ENCODE results near the gene GOLGA7B.
A peak's percentile ranks its signal among the peaks of the same experiment; 100 is the strongest.
"Not testable (repeated sequence)": the region's sequence is repeated elsewhere in the genome, so short reads cannot be mapped to it uniquely, and the experiment has no call there.

Gene GOLGA7B

DNA sequence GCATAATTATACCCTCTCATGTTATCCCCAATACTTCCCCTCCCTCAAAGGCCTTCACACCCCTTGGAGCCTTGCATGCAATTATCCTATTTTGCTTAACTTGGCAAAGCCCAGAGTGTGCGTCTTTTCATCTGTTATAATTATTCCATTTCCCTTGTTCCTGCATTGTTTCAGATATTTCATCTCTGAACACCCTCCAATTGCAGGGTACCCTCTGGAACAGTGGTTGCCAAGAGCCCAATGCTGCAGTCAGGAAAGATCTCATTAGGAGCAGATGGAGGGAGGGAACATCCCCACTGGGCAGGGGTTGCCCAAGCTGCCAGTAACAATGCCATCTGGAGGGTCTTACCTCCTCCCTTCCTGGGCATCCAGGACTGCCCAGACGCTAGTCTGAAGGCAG, 18.4 kb upstream of the GOLGA7B start:
- DNase-seq (ENCODE audit: low spot score): no peak

DNA sequence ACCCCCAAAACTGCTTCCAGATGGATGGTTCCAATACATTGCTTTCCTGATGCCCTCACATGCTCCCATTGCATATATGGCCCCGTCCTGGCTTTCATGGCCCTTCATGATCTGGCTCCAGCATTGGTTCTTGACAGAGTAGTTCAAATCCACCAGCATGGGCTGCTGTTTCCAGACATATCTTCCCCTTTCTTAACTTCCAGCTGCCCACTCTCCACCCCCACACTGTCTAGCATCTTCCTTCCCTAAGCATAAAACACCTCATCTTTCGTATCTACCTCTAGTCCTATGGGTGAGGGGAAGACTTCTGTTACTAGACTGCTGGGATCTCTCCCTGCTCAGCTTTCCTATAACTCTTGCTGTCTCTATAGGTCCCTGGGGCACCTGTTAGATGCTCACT, 13.2 kb upstream of the GOLGA7B start:
- no peak for DNase-seq (ENCODE audit: low spot score)

DNA sequence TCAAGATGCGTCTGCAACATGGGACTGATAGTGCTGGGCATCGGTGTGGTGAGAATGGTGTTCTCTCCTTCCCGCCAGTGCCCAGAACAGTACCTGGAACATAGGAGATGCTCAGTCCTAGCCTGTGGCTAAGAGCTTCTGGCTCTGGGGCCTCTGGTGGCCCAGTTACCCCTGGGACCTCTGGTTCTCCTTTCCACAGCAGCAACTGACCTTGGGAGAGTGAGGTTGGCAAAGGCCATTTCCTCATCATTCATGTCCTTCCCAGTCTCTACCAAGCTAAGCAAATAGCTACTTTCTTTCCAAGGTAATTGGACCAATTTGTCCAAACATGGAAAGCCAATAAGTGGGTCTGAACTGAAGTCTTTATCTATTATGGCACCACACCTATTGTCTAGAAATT, 11.6 kb upstream of the GOLGA7B start:
- no peak for DNase-seq (ENCODE audit: low spot score)

DNA sequence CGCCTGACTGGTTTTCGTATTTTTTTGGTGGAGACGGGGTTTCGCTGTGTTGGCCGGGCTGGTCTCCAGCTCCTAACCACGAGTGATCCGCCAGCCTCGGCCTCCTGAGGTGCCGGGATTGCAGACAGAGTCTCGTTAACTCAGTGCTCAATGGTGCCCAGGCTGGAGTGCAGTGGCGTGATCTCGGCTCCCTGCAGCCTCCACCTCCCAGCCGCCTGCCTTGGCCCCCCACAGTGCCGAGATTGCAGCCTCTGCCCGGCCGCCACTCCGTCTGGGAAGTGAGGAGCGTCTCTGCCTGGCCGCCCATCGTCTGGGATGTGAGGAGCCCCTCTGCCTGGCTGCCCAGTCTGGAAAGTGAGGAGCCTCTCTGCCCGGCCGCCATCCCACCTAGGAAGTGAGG, 8.5 kb upstream of the GOLGA7B start:
- not testable (repeated sequence) for DNase-seq (ENCODE audit: low spot score)

DNA sequence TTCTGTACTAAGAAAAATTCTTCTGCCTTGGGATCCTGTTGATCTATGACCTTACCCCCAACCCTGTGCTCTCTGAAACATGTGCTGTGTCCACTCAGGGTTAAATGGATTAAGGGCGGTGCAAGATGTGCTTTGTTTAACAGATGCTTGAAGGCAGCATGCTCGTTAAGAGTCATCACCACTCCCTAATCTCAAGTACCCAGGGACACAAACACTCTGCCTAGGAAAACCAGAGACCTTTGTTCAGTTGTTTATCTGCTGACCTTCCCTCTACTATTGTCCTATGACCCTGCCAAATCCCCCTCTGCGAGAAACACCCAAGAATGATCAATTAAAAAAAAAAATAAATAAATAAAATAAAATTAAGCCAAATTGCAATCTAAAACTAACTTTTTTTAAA, 7.5 kb upstream of the GOLGA7B start:
- DNase-seq (ENCODE audit: low spot score): not testable (repeated sequence)

DNA sequence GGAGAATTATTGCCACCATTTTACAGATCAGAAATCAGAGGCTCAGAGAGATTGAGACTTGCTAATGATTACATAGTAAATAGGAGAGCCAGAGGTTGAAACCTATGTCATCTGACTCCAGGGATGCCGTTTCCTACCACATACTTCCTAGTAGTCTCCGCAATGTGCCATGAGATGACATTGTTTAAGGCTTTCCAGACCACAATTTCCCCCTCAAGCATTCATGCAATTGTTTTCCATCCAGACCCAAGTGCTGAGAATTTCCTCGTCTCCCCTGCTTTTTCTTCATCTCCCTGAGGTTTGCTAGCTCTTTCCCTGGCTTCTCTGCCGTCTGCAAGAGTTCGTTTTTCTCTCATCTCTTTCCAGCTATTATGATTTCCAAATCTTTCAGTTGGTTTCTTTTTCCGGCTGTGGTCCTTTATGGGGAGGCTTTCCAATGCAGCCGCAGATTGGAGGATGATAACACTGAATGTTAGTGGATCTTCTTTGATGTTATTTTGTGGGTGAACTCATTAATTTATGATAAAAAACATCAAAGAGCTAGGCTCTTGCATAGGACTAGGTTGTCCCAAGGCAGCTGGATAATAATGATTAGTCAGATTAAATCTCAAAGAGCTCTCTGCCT, 6.9 kb upstream of the GOLGA7B start:
- no peak for DNase-seq (ENCODE audit: low spot score)

DNA sequence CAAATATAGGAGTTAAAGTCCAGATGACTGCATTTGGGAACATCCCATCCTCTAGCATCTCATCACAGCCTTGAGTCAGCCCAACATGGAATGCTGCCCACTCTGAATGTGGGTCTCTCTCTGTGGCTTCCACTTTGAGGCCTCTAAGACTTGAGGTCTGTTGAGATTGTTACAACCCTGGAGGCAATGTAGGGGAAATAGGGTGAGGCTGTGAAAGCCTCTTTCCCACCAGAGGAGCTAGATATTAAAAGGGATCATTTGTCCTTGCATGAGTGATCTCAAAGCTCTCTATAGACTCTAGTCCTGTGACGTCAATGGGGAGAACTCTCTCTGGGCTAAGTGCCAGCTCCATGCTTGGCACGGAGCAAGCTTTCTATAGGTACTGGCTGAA, 6.4 kb upstream of the GOLGA7B start:
- no peak for DNase-seq (ENCODE audit: low spot score)

DNA sequence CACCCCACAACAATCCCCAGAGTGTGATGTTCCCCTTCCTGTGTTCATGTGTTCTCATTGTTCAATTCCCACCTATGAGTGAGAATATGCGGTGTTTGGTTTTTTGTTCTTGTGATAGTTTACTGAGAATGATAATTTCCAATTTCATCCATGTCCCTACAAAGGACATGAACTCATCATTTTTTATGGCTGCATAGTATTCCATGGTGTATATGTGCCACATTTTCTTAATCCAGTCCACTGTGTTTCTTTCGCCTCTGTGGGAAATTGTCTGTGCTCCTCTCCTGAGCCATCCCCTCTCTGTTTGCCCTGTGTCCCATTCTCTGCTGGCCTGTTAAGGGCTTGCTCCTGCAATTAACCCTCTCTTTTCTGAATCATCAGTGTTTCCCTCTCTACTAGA, 5.7 kb upstream of the GOLGA7B start:
- not testable (repeated sequence) for DNase-seq (ENCODE audit: low spot score)

DNA sequence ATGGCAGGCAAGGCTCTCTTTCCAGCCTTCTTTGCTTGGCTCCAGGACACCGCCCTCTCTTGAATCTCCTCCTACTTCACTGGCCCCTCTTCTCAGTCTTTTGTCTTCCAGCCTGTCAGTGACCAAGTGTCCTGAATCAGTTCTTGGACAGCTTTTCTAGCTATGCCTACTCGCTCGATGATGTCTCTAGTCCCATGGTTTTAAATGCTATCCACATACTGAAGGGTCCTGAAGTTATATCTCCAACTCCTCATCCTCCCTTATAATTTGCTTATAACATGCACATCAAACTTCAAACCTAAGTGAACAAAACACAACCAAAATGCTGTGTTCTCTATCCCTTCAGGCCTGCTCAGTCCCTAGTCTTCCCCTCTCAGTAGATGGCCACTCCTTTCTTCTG, 5.0 kb upstream of the GOLGA7B start:
- no peak for DNase-seq (ENCODE audit: low spot score)

DNA sequence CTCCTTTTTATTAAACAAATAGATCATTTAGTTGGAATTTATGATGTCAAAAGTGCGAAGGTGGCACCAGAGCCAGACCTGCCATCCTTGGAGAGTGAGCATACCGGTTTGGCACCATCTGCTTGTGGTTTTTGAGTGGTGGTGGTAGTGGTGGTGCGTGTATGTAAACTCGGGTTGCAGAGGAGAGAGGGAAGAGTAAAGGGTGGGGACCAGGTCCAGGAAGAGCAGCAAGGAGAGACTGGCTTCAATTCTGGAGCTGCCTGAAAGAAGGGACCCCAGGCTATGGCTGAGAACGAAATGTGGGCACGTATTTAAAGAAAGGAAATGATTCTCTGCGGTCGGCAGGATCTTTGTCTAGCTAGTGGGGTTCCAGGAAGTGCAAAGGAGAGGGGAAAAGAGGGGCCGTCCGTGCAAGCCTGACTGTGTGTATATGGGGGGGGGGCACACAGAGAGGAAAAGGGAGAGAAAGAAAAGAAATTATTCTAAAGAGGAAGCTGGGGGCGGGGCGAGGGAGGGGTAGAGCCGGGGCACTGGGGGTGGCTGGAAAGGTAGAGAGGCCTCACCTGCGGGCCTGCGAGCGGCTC, 448 bp upstream of the GOLGA7B start:
- DNase-seq (ENCODE audit: low spot score): no peak

DNA sequence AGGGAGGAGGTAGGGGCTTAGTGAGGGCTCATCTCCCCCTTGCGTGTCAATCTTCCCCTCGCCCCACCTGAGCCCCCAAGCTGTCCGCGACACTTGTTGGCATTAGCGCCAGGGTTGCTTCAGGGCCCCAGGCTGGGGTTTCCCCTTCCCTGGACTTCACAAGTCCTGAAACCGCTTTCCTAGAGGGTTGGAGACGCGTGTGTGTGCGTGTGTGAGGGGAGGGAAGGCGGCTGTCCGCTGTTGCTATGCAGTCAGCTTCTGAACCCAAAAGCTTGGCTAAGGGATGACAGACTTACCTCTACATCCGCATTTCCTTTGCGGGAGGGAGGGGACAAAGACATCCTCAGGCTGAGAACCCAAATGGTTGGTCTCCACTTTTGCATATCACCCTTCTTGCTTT, 803 bp downstream of the GOLGA7B start:
- DNase-seq (ENCODE audit: low spot score): no peak

DNA sequence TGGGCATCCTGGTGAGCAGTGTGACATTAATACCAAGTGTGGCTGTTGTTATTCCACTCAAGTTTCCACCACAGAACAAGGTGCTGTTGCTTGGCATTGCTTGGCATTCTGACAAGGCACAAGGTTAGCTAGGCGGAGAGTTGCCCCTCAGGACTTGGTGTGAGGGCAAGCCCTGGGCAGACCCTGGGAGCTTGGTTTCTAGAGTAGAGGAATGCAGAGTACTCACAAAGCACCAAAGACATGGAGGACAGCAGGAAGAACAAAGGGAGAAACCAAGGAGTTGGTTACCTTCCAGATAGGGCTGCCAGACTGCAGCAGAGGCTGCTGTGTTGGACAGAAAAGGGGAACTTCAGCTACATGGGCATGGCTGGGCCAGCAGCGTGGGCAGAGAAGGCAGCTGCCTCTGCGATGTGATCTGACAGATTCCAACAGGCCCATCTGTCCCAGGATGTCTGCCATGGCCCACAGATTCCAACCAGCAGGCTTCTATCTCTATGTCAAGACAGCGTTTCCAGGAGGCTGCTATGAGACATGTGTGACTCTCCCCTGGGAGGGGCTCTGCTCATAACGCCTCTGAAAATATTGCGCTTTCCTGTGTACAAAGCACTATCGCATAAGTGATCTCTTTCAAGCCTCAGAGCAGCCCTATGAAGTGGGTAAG, 1.8 kb downstream of the GOLGA7B start:
- DNase-seq (ENCODE audit: low spot score): no peak

DNA sequence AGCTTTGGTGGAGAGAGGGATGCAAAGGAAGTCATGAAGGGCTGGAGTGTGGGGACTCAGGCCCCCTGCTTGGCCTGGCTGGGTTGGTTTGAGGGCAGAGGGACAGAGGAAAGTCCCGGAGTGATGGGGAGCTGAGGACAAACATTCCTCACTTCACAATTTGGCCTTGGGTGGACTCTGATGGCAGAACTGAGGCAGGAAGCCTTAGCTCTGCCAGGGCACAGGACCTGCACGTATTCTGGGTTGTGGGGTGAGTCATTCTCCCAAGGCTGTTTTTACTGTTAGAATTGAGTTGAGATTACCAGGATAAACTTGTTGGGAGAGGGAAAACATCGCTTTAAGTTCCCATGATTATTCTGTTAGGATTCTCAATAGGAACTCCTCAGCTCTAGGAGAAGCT, 2.6 kb downstream of the GOLGA7B start:
- no peak for DNase-seq (ENCODE audit: low spot score)

DNA sequence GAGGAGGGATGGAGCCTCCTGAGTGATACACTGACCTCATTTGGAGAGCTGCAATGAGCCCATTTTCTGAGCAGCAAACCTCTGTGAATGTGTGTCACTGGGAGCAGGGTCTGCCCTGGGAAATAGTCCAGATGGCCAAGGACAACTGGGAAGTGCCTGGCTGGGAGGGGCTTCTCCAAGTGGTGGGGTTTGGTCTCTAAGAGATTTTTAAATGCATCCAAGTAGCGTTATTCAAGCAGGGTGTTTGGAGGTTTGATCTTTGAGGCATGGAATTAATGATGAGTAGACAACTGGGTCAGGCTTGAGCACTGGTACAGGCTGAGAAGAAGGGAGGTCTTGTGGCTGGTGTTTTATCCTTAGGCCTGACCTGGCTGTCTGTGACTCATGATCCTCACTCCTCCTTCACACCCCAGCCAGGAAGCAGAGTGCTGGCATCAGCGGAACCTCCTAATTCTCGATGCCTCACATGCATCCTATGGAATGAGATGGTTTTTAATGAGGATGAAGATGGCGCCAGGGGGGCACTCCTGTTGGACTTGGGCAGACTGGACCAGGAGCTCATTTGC, 3.3 kb downstream of the GOLGA7B start:
- DNase-seq (ENCODE audit: low spot score): no peak

DNA sequence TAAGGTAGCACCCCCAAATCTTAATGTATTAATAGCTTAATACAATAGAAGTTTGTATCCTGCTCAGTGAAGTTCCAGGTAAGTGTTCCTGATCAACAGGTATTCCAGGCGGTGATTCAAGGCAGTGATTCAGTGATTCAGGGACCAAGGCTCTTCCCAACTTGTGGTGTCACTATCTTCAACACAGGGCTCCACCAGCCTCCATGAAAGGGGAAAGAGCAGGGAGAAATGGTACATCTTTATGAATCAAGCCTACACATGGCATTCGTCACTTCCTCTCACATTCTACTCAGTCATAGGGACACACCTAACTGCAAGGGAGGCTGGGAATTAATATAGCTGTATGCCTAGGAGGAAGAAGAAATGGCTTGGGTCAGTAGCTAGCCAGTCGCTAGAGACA, 5.1 kb downstream of the GOLGA7B start:
- no peak for DNase-seq (ENCODE audit: low spot score)

DNA sequence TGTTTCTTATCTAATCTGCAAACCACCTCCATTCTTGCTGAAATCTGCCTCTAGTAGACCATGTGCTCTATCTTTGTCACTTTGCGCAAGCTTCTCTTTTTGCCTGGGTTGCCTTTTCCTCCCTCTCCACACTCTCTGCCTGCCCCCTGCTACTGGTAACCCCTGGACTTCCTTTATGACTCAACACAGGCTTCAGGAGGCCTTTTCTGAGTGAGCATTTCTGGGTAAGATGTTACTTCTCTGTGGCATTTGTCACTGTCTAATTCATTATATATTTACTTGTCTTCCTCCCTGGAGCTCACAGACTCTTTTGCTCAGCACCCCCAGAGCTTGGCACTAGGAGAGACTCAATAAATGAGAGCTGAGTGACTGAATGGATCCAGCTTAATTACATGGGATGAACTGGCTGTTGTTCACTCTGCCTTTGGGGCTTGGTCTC, 8.4 kb downstream of the GOLGA7B start:
- no peak for DNase-seq (ENCODE audit: low spot score)

DNA sequence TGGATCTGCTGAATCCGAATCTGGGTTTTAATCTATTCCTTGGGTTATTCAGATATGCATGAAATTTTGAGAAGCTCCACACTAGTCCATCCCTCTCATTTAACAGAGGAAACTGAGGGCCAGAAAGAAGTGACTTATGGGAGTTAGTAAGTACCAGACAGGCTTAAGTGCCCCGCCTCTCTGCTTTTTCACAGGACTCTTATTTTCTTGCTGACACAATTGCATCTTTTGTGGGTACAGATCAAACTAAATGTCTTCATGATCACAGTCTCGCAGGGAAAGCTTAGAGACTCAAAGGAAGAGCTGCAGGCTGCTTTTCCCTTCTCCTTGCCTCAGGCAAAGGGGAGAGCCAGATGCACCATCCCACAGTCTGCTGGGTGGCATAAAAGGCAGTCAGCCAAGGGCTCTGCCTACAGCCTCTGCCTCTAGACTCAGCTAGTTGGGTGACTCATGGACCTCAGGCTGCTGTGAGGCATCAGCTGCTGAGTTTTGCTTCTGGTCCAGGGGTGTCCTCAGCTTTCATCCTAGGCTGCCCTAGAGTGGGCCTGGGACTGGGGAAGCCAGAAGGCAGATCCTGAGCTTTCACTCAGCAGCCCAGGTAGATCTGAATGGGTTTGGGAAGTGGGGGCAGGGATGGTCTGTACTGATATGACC, 11.6 kb downstream of the GOLGA7B start:
- peak; percentile 80 for DNase-seq (ENCODE audit: low spot score)

DNA sequence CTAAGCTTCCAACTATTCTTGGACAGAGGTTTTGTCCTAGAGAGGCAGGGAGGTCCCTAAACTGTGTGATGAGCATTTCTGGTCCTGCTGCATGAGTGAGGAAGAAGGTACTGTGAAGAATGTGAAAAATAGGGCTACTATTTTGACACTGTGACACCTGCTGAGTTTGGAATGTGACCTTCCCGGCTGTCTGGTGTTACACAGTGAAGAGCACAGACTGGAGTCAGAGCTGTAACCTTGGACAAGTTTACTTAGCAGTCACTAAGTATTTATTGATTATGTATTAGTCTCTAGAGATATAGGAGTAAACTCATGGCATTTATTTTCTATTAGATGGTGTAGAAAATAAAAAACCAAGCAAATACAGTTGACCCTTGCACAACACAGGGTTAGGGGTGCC, 12.3 kb downstream of the GOLGA7B start:
- no peak for DNase-seq (ENCODE audit: low spot score)

DNA sequence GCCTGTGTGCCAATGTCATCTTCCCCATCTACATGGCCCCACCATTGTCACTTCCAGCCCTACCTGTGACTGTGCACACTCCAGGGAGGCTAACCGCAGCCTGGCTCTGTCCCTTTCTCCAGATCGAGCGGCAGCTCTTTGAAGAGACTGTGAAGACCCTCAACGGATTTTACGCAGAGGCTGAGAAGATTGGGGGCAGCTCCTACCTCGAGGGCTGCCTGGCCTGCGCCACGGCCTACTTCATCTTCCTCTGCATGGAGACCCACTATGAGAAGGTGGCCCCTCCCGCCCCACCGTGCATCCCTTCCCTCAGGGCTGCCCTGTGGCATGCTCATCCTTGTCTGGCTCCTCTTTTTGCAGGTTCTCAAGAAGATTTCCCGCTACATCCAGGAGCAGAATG, 14.2 kb downstream of the GOLGA7B start:
- DNase-seq (ENCODE audit: low spot score): no peak

DNA sequence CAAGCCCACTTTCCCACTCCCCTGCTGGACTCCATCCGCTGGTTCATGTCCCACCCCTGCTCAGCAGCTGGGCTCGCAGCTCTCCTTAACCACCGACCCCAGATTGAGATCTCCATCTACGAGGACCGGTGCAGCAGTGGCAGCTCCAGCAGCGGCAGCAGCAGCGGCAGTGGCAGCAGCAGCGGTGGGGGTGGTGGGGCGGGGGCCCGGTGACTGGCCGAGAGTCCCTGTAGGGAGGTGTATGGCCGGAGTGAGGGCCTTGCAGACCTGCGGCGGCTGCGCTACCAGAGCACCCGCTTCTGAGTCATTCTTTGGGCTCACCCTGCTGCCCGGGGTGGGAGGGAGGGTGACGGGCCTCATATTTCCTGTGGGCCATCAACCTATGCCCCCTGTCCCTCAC, 15.8 kb downstream of the GOLGA7B start:
- DNase-seq (ENCODE audit: low spot score): no peak

DNA sequence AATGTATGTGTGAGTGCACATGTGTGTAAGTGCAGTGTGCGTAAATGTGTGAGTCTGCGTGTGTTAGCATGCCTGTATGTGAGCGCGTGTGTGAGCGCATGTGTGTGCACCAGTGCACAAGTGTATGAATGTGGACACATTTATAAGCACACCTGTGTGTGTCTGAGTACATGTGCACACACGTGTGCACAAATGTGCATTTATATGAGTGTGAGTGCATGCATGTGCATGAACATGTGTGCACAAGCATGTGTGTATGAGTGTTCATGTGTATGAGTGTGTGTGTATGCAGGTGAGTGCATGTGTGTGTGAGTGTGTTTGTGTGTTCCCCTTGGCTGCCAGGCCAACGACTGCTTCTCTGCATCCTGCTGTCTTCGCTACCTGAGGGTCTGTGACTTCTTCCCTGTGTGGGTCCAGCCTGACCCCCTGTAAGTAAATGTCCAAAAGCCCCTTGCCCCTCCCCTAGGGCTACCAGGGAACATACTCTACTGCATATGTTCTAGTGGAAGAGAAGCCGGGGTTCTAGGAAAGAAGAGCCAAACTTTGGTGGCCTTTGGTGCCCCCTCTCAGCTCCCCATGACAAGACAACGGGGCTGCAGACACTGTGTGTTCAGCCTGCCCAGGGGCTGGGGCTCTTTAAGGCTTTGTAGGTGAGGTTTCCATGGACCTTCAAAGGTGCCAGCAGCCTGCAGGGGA, 17.0 kb downstream of the GOLGA7B start:
- no peak for DNase-seq (ENCODE audit: low spot score)

DNA sequence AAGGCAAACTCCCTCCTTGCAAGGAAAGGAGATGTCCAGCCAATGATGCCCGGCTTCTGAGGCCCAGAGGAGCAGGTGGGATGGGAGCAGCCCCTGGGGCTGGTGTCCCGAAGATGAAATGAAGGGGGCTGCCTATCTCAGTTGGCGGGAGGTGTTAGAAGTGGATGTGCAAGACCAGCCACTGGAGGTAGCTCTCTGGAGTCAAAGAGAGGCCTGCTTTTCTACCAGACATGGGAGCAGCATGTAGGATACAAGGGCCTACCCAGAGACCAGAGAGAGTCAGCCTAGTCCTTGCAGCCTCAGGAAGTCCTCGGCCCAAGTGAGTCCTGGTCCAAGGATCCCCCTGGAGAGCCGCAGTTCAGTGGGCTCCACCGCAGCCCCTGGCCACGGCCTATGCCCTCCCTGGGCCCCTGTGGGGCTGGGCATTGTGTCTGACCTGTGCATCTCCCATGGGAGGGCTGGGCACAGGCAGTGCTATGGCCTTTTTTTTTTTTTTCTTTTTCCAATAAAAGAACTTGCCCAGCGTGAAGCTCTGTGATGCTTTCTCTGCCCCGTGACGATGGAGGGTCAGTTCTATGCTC, 17.7 kb downstream of the GOLGA7B start:
- DNase-seq (ENCODE audit: low spot score): no peak
